ENCODE measurements around the gene INTS11.

GRCh38 chr1:1305300-1306069 is 19.0 kb downstream of the INTS11 start:
- TF ChIP-seq ATF2 (IDR thresholded peaks at IDR 0.05; ENCODE audit: low read length) (no peak), TCF12 (IDR thresholded peaks at IDR 0.05; ENCODE audit: low read depth, low read length) (no peak), POLR2AphosphoS5 (IDR thresholded peaks at IDR 0.05; ENCODE audit: low read depth, low read length) (no peak)

Measured in H1 (cell line).